HG03469 (cell line): Measurements from ENCODE around the gene ASNS.
"Not testable (repeated sequence)": the region's sequence is repeated elsewhere in the genome, so short reads cannot be mapped to it uniquely, and the experiment has no call there.

Experiments
- ATAC-seq: cut with Tn5 transposase; IDR thresholded peaks from one replicate; pipeline ENCODE4 v1.9.1; 2021; ENCODE audit warnings: mild to moderate bottlenecking, moderate library complexity, moderate number of reproducible peaks; ENCODE audit not compliant: unreplicated experiment

Gene ASNS, protein sequence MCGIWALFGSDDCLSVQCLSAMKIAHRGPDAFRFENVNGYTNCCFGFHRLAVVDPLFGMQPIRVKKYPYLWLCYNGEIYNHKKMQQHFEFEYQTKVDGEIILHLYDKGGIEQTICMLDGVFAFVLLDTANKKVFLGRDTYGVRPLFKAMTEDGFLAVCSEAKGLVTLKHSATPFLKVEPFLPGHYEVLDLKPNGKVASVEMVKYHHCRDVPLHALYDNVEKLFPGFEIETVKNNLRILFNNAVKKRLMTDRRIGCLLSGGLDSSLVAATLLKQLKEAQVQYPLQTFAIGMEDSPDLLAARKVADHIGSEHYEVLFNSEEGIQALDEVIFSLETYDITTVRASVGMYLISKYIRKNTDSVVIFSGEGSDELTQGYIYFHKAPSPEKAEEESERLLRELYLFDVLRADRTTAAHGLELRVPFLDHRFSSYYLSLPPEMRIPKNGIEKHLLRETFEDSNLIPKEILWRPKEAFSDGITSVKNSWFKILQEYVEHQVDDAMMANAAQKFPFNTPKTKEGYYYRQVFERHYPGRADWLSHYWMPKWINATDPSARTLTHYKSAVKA

GRCh38 chr7:97872025-97872669, at the start of gene ASNS:
ASNS (minus strand) TSS chr7:97872408; CDS start chr7:97869156, 3,252 bp downstream.
- peak; percentile 96 for ATAC-seq

DNA sequence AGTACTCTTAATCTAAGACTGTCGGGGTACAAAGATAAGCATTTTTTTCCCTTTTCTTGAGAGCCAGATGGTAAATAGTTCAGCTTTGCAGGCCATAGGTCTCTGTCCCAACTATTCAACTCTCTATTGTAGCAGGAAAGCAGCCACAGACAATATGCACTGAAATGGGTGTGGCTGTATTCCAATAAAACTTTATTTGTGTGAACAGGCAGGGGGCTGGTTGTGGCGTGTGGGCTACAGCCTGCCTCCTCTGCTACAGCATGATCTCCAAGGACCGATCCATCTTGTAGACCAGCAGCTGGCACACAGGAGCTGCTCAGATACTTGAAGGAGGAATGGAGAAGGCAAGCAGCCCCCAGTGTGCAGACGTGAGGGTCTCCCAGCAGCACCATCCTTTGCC, 49.0 kb upstream of the ASNS start:
- ATAC-seq = not testable (repeated sequence)

- ATAC-seq = not testable (repeated sequence)
These were observed 43.1 kb upstream of the ASNS start for GRCh38 chr7:97915267-97915666.

- not testable (repeated sequence) for ATAC-seq
These were observed 40.1 kb upstream of the ASNS start for GRCh38 chr7:97912294-97912693.

DNA sequence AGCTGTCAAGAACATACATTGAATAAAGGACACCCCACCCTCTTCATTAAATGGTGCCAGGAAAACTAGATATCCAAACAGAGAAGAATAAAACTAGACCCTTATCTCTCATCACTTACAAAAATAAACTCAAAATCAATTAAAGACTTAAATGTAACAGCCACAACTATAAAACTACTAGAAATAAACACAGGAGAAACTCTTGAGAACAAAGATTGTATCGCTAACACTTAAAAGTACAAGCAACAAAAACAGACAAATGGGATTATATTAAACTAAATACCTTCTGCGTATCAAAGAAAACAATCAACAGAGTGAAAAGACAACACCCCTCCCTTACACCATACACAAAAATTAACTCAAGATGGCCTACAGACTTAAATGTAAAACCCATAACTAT, 24.7 kb upstream of the ASNS start:
- ATAC-seq = not testable (repeated sequence)

DNA sequence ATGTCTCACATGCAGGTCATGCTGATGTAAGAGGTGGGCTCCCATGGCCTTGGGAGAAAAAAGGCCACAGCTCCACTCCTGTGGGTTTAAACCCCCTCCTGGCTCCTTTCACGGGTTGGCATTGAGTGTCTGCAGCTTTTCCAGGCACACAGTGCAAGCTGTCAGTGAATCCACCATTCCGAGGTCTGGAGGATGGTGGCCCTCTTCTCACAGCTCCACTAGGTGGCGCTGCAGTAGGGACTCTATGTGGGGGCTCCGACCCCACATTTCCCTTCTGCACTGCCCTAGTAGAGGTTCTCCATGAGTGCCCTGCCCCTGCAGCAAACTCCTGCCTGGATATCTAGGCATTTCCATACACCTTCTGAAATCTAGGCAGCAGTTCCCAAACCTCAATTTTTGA, 19.5 kb upstream of the ASNS start:
- not testable (repeated sequence) for ATAC-seq

DNA sequence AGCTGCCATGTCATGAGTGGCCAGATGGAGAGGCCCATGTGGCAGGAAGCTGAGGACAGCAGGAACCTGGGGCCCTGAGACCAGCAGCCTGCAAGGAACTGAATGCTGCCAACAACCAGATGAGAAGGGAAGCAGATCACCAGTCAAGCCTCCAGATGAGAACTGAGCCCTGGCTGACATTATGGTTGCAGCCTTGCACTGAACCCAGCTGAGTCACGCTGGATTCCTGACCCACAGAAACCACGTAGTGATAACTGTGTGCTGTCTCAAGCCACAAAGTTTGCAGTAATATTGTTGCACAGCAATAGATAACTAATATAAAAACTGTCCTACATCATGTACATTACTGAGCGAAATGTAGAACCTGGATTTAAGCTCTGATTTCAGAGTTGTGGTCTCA, 7.3 kb upstream of the ASNS start:
- not testable (repeated sequence) for ATAC-seq

- not testable (repeated sequence) for ATAC-seq
These were observed 2.7 kb upstream of the ASNS start for GRCh38 chr7:97874894-97875293.

DNA sequence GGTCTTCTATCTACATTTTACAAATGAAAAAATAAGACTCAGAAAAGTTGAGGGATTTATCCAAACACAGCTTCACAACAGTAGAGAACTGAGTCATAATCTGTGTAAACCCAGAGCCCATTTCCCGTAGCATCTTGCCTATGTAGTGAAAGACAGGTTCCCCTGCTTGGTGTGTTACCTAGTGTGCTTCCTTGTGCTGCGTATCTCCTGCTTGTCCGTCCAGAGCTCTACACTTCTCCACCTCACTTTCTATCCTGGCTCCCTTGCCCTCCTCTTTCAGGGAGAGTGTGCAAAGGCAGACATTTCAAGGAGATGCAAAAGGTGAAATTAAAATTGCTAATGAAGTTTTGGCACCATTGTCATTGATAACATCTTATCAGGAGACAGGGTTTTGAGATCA, 1.4 kb upstream of the ASNS start:
- ATAC-seq = no peak

GRCh38 chr7:97871659-97872024, 566 bp downstream of the ASNS start:
- peak; percentile 12 for ATAC-seq

GRCh38 chr7:97868788-97869187, 3.4 kb downstream of the ASNS start:
- ATAC-seq = no peak

- no peak for ATAC-seq
These were observed 3.9 kb downstream of the ASNS start for GRCh38 chr7:97868314-97868713.

DNA sequence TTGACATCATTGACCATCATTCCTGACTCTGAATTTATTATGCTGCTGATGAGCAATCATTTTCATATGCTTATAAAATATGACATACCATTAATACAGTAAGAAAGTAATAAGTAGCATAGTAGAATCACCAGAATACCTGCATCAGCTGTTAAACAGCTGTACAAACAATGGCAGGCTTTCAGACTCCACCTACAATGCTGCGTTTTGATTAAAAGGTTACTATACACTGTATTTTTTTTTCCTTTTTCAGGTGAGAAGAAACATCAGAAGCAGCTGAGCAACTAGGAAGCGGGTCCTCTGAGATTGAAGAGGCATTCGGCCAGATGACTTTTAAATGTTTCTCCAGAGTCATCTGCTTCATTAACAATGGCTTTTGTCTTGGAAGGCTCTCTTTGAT, 7.1 kb downstream of the ASNS start:
- ATAC-seq = no peak

DNA sequence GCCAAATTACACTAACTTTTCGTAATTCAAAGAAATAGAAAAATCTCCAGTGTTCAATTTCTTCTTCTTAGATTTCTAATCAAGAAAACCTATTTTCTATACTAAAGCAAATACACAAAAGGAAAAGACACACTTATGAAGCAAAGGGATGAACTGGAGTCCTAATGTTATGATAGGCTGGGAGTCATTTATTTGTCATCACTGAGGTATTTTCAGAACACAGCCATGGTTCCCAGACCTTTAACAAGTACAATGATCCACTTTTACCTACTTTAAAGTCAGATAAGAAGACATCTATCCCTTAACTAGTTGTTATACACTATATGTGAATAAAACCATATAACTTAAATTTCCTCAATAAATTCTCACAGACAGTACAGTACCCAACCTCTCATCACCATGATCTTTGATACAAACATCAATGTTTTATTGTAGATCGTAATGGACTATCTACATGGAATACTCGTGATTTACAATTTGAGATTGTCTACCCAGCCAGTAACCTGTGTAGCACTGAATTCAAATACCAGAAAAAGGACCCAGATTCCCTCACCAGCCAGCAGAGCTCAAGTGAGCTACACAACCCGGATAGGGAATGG, 12.5 kb downstream of the ASNS start:
- no peak for ATAC-seq

GRCh38 chr7:97858221-97858620, 14.0 kb downstream of the ASNS start:
- ATAC-seq = no peak

- no peak for ATAC-seq
These were observed 14.7 kb downstream of the ASNS start for GRCh38 chr7:97857544-97857943.

DNA sequence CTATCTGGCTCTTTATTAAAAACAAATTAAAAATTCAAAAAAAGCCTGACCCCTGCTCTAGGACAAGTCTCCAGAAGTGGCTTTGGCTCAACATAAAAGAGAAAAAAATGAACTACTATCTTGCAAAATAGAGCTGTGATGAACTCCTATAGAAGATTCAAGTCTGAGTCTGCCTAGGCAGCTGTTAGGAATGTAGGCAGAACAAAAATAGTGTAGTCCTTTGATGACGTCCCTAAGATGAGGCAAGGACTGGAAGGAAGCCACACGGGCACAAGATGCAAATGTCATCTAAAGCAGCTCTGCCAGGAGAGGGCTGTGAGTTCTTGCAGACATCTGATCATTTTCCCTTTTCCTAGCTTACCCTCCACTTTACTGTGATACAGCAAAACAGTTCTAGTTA, 20.5 kb downstream of the ASNS start:
- ATAC-seq = no peak

DNA sequence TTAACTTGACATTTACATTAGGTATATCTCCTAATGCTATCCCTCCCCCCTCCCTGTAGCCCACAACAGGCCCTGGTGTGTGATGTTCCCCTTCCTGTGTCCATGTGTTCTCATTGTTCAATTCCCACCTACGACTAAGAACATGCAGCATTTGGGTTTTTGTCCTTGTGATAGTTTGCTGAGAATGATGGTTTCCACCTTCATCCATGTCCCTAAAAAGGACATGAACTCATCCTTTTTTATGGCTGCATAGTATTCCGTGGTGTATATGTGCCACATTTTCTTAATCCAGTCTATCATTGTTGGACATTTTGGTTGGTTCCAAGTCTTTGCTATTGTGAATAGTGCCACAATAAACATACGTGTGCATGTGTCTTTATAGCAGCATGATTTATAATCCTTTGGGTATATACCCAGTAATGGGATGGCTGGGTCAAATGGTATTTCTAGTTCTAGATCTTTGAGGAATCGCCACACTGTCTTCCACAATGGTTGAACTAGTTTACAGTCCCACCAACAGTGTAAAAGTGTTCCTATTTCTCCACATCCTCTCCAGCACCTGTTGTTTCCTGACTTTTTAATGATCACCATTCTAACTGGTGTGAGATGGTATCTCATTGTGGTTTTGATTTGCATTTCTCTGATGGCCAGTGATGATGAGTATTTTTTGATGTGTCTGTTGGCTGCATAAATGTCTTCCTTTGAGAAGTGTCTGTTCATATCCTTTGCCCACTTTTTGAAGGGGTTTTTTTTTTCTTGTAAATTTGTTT, 21.8 kb downstream of the ASNS start:
- not testable (repeated sequence) for ATAC-seq

GRCh38 chr7:97847791-97848190, 24.4 kb downstream of the ASNS start:
- no peak for ATAC-seq

DNA sequence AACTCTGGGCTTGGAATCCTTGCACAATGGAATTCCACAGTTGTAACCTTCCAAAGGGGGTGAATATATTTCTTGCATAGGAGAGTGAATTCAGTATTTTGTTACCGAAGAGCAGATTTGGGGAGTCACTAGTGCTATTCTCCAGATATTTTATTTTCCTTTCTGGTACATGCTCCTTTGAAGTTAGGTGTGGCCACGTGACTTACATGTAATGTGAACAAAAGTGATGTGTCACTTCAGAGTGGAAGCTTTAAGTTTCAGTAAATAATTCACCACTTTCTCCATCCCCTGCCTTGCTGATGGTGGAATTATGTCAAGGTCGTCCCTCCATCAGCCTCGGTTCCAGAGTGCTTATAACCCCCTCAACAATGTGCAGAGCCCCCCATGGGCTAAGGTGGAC, 25.3 kb downstream of the ASNS start:
- ATAC-seq = no peak

GRCh38 chr7:97845622-97846203, 26.5 kb downstream of the ASNS start:
- ATAC-seq = no peak
